ENCODE data around the gene RHBDD2. TPM values are rescaled to one million over a fixed set of nuclear protein-coding genes. Genes with fewer than 3 reads are reported as not detected.

Gene RHBDD2
- total and polyA plus RNA-seq, 10 of the 15 experiments (the other 5 are each of a cell fraction or from before 2014, with no cell fraction given), result 3.9 to 39.8 (median 16.9) TPM

DNA sequence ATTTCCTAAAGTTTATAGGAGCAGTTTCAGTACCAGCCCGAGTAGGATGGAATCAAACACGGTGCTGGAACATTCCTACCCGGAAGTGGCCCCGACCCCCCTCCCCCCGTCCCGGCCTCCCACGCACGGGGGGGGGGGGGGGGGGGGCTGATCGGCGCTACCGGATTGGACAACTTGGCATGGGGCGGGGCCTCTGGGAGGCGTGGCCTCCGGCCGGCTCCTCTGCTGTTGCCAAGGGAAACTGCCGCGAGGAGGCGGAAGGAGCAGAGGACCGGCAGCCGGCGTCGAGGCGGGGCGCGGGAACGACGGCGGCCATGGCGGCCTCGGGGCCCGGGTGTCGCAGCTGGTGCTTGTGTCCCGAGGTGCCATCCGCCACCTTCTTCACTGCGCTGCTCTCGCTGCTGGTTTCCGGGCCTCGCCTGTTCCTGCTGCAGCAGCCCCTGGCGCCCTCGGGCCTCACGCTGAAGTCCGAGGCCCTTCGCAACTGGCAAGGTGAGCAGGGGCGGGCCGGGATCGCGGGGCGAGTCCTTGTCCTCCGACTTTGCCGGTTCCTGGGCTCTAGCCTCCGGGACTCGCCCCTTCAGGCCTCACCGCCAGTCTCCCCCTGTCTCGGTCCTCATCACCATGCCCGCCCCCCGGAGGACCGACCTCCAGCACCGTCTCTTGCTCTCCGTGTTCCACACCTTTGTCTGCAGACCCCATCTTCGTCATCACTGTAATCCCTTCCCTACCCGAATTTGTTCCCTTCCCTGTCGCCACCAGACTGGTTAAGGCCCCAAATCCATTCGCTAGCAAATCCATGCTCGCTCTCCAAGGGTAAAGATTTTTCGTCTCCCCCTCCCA lies at the start of gene RHBDD2 (continued):
- TF ChIP-seq, protein P1, sequence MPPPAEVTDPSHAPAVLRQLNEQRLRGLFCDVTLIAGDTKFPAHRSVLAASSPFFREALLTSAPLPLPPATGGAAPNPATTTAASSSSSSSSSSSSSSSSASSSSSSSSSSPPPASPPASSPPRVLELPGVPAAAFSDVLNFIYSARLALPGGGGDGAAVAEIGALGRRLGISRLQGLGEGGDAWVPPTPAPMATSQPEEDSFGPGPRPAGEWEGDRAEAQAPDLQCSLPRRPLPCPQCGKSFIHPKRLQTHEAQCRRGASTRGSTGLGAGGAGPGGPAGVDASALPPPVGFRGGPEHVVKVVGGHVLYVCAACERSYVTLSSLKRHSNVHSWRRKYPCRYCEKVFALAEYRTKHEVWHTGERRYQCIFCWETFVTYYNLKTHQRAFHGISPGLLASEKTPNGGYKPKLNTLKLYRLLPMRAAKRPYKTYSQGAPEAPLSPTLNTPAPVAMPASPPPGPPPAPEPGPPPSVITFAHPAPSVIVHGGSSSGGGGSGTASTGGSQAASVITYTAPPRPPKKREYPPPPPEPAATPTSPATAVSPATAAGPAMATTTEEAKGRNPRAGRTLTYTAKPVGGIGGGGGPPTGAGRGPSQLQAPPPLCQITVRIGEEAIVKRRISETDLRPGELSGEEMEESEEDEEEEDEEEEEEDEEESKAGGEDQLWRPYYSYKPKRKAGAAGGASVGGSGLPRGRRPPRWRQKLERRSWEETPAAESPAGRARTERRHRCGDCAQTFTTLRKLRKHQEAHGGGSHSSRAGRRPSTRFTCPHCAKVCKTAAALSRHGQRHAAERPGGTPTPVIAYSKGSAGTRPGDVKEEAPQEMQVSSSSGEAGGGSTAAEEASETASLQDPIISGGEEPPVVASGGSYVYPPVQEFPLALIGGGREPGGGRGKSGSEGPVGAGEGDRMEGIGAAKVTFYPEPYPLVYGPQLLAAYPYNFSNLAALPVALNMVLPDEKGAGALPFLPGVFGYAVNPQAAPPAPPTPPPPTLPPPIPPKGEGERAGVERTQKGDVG (CRISPR knock-in tag; IDR thresholded peaks at IDR 0.05), result no peak
- TF ChIP-seq PAX8 (IDR thresholded peaks at IDR 0.05) (no peak), TCF3 (IDR thresholded peaks at IDR 0.05; ENCODE audit: borderline replicate concordance, insufficient read depth, low read depth, low read length) (peak; percentile 83), FOS (IDR thresholded peaks at IDR 0.05; ENCODE audit: borderline replicate concordance, extremely low read depth, insufficient read length) (no peak), CREB1 (IDR thresholded peaks at IDR 0.05; ENCODE audit: low read depth) (peak; percentile 47), LARP7 (IDR thresholded peaks at IDR 0.05) (peak; percentile 82), SUZ12 (IDR thresholded peaks at IDR 0.05; ENCODE audit: unreplicated experiment) (no peak), BMI1 (IDR thresholded peaks at IDR 0.05; ENCODE audit: borderline replicate concordance) (peak; percentile 84), ZBTB33 (IDR thresholded peaks at IDR 0.05) (no peak), CBX5 (IDR thresholded peaks at IDR 0.05; ENCODE audit: low read depth) (no peak), MTA2 (IDR thresholded peaks at IDR 0.05; ENCODE audit: low read depth) (no peak), SIX5 (IDR thresholded peaks at IDR 0.05; ENCODE audit: low read depth, low read length, severe bottlenecking) (no peak), CREM (IDR thresholded peaks at IDR 0.05; ENCODE audit: low read depth) (0 out of 2 replicates have a peak, but pooled peaks have one; percentile 13), CBX3 (IDR thresholded peaks at IDR 0.05; ENCODE audit: borderline replicate concordance, low read depth) (no peak), ESRRA (IDR thresholded peaks at IDR 0.05; ENCODE audit: low read length) (no peak), BACH1 (IDR thresholded peaks at IDR 0.05; ENCODE audit: borderline replicate concordance) (peak; percentile 60; the same call in 1 of the 2 replicates), MAX (IDR thresholded peaks at IDR 0.05; ENCODE audit: low read depth, low read length) (peak; percentile 70), NR2C1 (IDR thresholded peaks at IDR 0.05) (no peak), MYB (IDR thresholded peaks at IDR 0.05; ENCODE audit: borderline replicate concordance, low read depth, low read length) (no peak)
- TF ChIP-seq, protein P2, sequence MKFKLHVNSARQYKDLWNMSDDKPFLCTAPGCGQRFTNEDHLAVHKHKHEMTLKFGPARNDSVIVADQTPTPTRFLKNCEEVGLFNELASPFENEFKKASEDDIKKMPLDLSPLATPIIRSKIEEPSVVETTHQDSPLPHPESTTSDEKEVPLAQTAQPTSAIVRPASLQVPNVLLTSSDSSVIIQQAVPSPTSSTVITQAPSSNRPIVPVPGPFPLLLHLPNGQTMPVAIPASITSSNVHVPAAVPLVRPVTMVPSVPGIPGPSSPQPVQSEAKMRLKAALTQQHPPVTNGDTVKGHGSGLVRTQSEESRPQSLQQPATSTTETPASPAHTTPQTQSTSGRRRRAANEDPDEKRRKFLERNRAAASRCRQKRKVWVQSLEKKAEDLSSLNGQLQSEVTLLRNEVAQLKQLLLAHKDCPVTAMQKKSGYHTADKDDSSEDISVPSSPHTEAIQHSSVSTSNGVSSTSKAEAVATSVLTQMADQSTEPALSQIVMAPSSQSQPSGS (IDR thresholded peaks at IDR 0.05; ENCODE audit: low read length), result no peak
- TF ChIP-seq, protein P3, sequence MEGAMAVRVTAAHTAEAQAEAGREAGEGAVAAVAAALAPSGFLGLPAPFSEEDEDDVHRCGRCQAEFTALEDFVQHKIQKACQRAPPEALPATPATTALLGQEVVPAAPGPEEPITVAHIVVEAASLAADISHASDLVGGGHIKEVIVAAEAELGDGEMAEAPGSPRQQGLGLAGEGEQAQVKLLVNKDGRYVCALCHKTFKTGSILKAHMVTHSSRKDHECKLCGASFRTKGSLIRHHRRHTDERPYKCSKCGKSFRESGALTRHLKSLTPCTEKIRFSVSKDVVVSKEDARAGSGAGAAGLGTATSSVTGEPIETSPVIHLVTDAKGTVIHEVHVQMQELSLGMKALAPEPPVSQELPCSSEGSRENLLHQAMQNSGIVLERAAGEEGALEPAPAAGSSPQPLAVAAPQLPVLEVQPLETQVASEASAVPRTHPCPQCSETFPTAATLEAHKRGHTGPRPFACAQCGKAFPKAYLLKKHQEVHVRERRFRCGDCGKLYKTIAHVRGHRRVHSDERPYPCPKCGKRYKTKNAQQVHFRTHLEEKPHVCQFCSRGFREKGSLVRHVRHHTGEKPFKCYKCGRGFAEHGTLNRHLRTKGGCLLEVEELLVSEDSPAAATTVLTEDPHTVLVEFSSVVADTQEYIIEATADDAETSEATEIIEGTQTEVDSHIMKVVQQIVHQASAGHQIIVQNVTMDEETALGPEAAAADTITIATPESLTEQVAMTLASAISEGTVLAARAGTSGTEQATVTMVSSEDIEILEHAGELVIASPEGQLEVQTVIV (IDR thresholded peaks at IDR 0.05; ENCODE audit: borderline replicate concordance, partially characterized antibody), result no peak

All from GM12878 (cell line).